Mucosa of stomach (tissue), 1 donor: Measurements from ENCODE around the gene CAPZB.

Experiments used
- H3K27me3 ChIP-seq: one replicate; pipeline ENCODE4 v1.7.0; 2013; ENCODE audit warnings: mild to moderate bottlenecking, low read length; ENCODE audit not compliant: control insufficient read depth, insufficient read depth
- H3K36me3 ChIP-seq: one replicate; pipeline ENCODE4 v1.7.0; 2013; ENCODE audit warnings: low read length; ENCODE audit not compliant: control insufficient read depth, insufficient read depth
- H3K4me1 ChIP-seq: one replicate; pipeline ENCODE4 v1.7.0; 2013; ENCODE audit warnings: mild to moderate bottlenecking, low read length; ENCODE audit not compliant: control insufficient read depth, insufficient read depth
- H3K4me3 ChIP-seq: one replicate; pipeline ENCODE4 v1.7.0; 2013; ENCODE audit warnings: low read length
- H3K9ac ChIP-seq: one replicate; pipeline ENCODE4 v1.7.0; 2013; ENCODE audit warnings: mild to moderate bottlenecking, low read length, moderate library complexity
- H3K9me3 ChIP-seq: one replicate; pipeline ENCODE4 v1.7.0; 2013; ENCODE audit warnings: mild to moderate bottlenecking, low read length, moderate library complexity; ENCODE audit not compliant: control insufficient read depth
- donor health status: Pancreatic carcinoma.

CAPZB gene

GRCh38 chr1:19427087-19427781, 58.1 kb downstream of the CAPZB start:
- H3K27me3 ChIP-seq, result no peaks in the 10 kb centered on the region
- no peak overlapping the region for H3K4me3 ChIP-seq
- no peak overlapping the region for H3K9ac ChIP-seq
- no peaks in the 10 kb centered on the region for H3K9me3 ChIP-seq
- peaks cover 61% of the 10 kb centered on the region for H3K4me1 ChIP-seq
- H3K36me3 ChIP-seq, result no peaks in the 10 kb centered on the region

- Histone ChIP-seq H3K36me3 (no peaks in the 10 kb centered on the region), H3K4me1 (peaks cover 61% of the 10 kb centered on the region), H3K9ac (no peak overlapping the region), H3K9me3 (no peaks in the 10 kb centered on the region), H3K4me3 (no peak overlapping the region), H3K27me3 (no peaks in the 10 kb centered on the region)
Observed at GRCh38 chr1:19426294-19427086, 58.8 kb downstream of the CAPZB start.

DNA sequence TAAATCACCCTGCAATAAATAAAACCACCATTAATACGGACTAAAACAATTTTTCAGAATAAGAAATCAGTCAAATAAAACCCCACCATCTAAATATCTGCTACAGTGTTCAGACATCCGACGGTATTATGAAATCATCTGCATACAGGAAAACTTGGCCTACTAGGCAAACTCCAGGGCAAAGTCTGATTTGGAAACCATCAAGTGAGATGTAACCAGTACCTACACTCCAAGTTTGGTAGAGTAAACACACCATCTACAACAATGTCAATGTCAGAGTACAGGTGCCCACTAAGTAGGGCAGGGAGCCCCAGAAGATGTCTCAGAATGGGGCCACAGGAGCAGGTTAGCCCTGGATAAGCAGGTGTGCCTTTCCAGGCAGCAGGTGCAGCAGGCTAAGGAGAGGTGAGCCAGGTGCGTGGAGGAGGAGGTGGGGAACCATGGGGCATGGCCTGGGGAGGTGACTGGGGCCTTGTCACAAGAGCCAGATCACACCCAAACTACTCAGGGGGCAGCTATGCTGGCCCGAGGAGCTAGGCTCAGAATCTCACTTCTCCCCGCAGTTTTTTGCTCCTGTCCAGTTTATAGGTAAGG, 59.6 kb downstream of the CAPZB start:
- Histone ChIP-seq H3K4me3 (no peak overlapping the region), H3K9me3 (no peaks in the 10 kb centered on the region), H3K36me3 (no peaks in the 10 kb centered on the region), H3K9ac (no peak overlapping the region), H3K4me1 (peaks cover 57% of the 10 kb centered on the region), H3K27me3 (no peaks in the 10 kb centered on the region)

DNA sequence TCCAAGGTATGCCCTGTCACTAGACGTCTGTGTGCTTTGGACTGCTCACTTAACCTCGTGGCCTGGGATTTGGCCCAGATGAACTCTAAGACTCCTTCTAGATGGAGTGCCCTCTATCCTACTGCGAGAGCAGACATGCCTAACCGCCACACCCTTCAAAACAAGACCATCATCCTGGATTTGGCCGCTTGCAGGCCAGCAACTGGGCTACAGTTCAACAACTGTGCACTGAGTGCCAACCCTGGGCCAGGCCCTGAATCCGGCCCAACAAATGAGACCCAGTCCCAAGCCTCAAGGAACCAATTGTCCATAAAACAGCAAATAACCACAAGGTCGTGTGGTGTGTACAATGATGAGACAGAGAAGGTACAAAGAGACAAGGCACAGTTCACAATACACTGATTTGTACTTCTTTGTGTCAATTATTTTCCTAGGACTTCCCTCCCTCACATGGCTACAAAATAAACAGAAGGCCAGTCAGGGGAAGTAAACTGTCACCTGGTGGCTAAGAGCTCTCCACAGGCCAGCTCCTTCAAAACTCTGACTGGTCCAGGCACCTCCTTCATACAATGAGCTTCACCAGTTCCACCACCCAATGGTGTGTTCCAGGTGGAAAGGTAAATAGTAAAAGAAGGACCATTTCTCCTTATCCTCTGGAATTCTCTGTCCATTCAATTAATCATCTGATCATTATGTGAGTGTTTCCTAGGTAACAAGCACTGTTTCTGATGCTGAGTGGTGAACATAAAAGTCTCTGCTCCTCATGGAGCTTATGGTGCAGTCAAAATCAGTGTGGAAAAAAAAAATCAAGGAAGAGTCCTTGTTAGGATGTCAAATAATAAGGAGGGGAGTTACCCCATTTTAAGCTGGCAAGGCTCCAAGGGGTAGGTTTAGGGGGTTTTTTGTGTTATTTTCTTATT, 60.4 kb downstream of the CAPZB start:
- Histone ChIP-seq H3K4me3 (no peak overlapping the region), H3K36me3 (no peaks in the 10 kb centered on the region), H3K27me3 (no peaks in the 10 kb centered on the region), H3K9me3 (no peaks in the 10 kb centered on the region), H3K4me1 (peaks cover 48% of the 10 kb centered on the region), H3K9ac (no peak overlapping the region)

- H3K4me1 ChIP-seq, result peaks cover 37% of the 10 kb centered on the region
Observed at GRCh38 chr1:19423130-19423529, 62.2 kb downstream of the CAPZB start.

GRCh38 chr1:19421365-19421764, 64.0 kb downstream of the CAPZB start:
- peaks cover 4% of the 10 kb centered on the region for H3K36me3 ChIP-seq
- no peaks in the 10 kb centered on the region for H3K27me3 ChIP-seq
- peaks cover 23% of the 10 kb centered on the region for H3K4me1 ChIP-seq
- H3K9ac ChIP-seq, result no peak overlapping the region
- no peaks in the 10 kb centered on the region for H3K9me3 ChIP-seq
- H3K4me3 ChIP-seq, result no peak overlapping the region

More at GRCh38 chr1:19423130-19423529, 62.2 kb downstream of the CAPZB start:
- H3K9me3 ChIP-seq, result no peaks in the 10 kb centered on the region
- no peak overlapping the region for H3K4me3 ChIP-seq
- H3K36me3 ChIP-seq, result peaks cover 4% of the 10 kb centered on the region
- no peak overlapping the region for H3K9ac ChIP-seq
- H3K27me3 ChIP-seq, result no peaks in the 10 kb centered on the region

DNA sequence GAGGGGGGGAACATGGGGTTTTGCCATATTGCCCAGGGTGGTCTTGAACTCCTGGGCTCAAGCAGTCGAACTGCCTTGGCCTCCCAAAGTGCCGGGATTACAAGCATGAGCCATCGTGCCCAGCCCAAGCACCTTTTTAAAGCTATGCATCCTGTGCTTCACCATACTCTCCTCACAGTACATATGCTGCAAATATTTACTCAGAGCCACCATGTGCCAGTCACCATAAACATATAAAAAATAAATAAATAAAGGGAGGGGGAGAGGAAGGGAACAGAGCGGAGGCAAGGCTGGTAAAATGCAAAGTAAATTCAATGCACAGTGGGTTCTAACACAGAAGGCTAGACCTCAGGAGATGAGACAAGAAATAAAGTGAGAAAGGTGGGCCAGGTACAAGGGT, 64.7 kb downstream of the CAPZB start:
- Histone ChIP-seq H3K36me3 (peaks cover 4% of the 10 kb centered on the region), H3K4me3 (no peak overlapping the region), H3K27me3 (no peaks in the 10 kb centered on the region), H3K9ac (no peak overlapping the region), H3K9me3 (no peaks in the 10 kb centered on the region), H3K4me1 (peaks cover 15% of the 10 kb centered on the region)

- Histone ChIP-seq H3K4me3 (no peak overlapping the region), H3K9ac (no peak overlapping the region), H3K9me3 (no peaks in the 10 kb centered on the region), H3K36me3 (peaks cover 4% of the 10 kb centered on the region), H3K4me1 (peaks cover 9% of the 10 kb centered on the region), H3K27me3 (no peaks in the 10 kb centered on the region)
Observed at GRCh38 chr1:19419691-19420090, 65.6 kb downstream of the CAPZB start.

DNA sequence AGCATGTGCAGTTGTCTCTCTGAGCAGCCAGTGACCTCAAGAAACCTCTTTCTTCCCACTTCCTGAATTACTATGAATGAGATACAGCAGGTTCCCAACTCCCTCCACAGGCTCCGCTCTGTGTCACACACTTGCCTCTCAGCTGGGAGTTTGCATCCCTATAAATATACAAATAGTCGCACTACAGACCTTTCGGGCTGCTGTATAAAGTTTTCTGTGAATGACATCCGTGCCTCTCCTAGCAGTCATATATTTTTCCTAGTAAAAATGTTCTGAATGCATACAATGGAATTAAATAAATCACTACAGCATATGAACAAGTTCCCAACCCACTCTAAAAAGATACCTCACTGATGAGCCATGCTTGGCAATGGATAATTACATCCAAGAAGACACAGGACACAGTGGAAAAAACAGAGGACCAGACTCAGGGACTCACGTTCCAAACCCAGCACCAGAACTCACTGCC, 66.8 kb downstream of the CAPZB start:
- Histone ChIP-seq H3K9me3 (no peaks in the 10 kb centered on the region), H3K4me3 (no peak overlapping the region), H3K36me3 (peaks cover 4% of the 10 kb centered on the region), H3K27me3 (no peaks in the 10 kb centered on the region), H3K9ac (no peak overlapping the region), H3K4me1 (peaks cover 11% of the 10 kb centered on the region)

DNA sequence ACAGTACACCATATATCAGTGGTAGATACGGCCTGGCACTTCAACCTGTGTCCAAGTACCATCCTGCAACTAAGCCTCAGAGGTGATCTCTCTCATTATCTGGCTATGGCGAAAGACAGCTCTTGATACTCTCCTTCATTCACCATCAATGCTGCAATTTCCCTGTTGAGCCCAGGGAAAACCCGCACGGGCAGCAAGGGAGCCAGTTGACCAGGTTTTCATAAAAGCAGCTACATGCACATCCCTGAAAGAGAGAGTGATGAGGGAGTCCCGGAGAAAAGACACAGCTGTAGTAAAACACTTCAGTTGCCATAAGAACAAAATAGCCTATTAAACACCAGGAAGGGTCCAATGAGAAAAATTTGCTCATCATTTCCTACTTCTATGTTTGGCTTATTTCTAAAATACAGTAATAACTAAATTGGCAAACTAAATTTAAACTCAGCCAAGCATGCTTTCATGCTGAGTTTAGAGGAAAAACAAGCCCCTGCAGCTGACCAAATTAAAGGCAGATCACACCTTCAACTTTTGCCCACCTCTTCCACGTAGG, 68.3 kb downstream of the CAPZB start:
- Histone ChIP-seq H3K4me1 (peaks cover 26% of the 10 kb centered on the region), H3K9me3 (no peaks in the 10 kb centered on the region), H3K27me3 (no peaks in the 10 kb centered on the region), H3K36me3 (peaks cover 4% of the 10 kb centered on the region), H3K4me3 (no peak overlapping the region), H3K9ac (no peak overlapping the region)

GRCh38 chr1:19416145-19416544, 69.2 kb downstream of the CAPZB start:
- Histone ChIP-seq H3K4me3 (no peak overlapping the region), H3K4me1 (peaks cover 27% of the 10 kb centered on the region), H3K27me3 (no peaks in the 10 kb centered on the region), H3K9ac (no peak overlapping the region), H3K9me3 (no peaks in the 10 kb centered on the region), H3K36me3 (peaks cover 4% of the 10 kb centered on the region)
